IPS-15b (cell line): ENCODE data around the gene CAPN10.

Experiments used
- H3K27me3 ChIP-seq: one replicate; pipeline ENCODE4 v1.6.1; 2013; ENCODE audit warnings: low read length; ENCODE audit not compliant: control insufficient read depth, insufficient read depth
- H3K36me3 ChIP-seq: one replicate; pipeline ENCODE4 v1.6.1; 2013; ENCODE audit warnings: low read length; ENCODE audit not compliant: control insufficient read depth, insufficient read depth
- H3K4me1 ChIP-seq: one replicate; pipeline ENCODE4 v1.6.1; 2013; ENCODE audit warnings: mild to moderate bottlenecking, low read length; ENCODE audit not compliant: control insufficient read depth, insufficient read depth
- H3K4me3 ChIP-seq: one replicate; pipeline ENCODE4 v1.5.1; 2013; ENCODE audit warnings: low read depth, low read length
- H3K9ac ChIP-seq: one replicate; pipeline ENCODE4 v1.6.1; 2013; ENCODE audit warnings: low read depth, mild to moderate bottlenecking, low read length
- H3K9me3 ChIP-seq: one replicate; pipeline ENCODE4 v1.6.1; 2013; ENCODE audit warnings: mild to moderate bottlenecking, low read length; ENCODE audit not compliant: control insufficient read depth, insufficient read depth

The CAPN10 gene

DNA sequence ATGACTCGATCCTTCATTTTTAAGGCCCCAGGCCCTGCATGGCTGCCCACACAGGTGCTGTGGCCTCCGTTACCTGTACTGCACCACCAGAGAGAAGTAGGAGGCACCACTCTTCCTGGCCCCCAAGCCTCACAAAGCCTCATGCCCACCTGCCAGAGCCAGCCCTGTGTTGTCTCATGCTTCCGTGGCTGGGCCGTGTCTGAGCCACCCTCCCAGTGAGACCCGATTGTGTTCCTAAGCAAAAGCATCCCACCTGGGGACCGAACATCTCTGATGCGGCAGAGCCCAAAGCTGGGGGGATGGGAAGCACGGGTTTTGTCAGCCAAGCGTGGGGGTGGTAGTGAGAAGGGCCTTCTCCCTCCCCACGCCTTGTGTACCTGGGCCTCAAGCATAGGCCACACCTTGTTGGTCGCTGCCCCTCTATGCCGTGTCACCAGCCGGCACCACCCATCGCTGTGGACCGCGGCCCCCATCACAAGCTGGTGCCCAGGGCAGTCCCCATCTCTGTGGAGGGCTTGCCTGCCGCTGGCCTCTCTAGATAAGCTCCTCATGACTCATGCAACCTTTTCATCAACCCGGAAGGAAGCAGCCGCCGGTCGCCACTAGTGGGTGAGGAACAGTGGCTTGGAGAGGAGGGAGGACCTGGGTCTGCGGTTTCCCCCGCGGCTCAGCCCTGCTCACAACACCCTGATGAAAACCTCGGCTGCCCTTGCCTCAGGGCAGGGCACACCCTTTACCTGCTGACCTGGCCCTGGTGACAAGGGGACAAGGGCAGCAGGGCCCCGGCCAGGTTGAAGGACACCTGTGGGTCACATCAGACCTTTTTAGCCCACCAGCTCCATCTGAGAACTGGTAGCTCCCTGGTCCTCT is 21.0 kb upstream of the CAPN10 start:
- peaks cover 9% of the 10 kb centered on the region for H3K4me1 ChIP-seq
- no peaks in the 10 kb centered on the region for H3K36me3 ChIP-seq
- no peaks in the 10 kb centered on the region for H3K9me3 ChIP-seq
- H3K9ac ChIP-seq = no peak overlapping the region
- H3K27me3 ChIP-seq = peaks cover 28% of the 10 kb centered on the region
- peak overlapping the region; percentile 26 for H3K4me3 ChIP-seq

DNA sequence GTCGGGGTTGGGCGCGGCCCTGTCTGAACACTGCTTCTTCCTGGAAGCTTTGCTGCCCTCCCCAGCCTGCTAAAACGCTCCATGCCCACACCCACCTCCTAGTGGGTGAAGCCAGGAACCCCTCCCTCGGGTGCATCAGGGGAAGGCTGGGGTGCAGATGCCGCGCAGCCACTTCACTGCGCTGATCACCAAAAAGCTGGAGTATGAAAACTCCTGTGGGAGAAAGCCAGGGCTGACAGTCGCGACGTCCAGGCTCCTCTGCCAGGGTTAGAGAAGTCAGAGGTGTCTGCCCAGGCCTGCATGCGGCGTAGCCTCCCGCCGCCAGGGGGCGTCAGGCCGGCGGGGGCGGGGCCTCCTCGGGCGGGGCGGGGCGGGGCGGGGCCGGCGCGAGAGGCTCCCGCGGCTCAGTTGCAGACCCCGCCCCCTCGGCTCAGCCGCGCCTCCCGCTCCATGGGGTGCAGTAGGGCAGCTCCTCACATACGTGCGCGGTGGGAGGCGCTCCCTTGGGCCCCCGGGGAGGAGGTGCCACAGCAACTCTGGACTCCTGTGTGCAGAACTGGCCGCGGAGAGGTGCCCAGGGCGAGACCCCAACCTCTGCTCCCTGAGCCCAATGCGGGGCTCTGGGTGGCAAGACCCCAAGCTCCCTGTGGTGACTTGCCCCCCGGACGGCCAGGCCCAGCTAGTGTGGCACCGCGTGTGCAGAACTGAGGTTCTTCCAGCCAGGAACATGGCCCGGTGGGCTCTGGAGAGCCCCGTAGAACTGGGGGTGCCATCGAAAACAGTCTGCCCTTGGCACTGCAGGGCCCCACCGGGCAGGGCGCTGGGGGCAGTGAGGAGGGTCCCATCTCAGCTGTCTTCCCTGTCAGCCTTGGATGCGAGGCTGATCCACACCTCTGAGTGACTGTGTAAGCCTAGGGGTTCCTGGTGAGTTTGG is 20.1 kb upstream of the CAPN10 start:
- H3K36me3 ChIP-seq = no peaks in the 10 kb centered on the region
- H3K4me1 ChIP-seq = peaks cover 9% of the 10 kb centered on the region
- peaks cover 28% of the 10 kb centered on the region for H3K27me3 ChIP-seq
- H3K4me3 ChIP-seq = peak overlapping the region; percentile 37
- H3K9me3 ChIP-seq = no peaks in the 10 kb centered on the region
- H3K9ac ChIP-seq = no peak overlapping the region

DNA sequence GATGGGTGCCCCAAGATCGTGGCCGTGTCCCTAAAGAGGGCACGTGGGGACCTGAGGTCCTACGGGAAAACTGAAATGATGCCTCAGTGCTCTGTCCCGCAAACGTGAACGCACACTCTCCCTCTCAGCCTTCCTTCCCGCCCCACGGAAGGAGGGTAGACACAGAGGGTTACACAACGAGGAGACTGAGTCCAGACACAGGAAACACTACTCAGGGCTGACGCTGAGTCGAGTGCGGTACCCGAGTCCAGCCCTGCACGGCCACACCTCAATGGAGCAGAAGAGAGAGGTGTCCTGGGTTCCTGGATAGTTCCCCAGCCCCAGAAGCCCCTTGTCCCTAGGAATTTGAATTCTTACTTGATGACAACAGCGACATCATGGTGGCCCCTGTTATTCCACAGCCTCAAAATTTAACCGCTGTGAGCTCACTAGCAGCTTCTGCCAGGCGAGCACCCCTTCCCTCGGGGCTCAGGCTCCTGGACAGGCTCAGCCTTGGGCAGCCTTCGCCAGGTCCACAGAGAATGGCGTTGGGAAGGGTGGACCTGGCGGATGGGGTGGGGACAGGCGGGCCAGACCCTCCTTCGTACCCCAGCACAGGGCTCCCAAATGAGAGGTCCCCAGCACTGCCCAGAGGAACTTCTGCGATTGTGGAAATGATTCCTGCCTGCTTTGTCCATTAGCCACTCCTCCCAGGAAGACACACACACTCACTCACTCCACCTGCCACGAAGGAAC is 19.2 kb upstream of the CAPN10 start:
- Histone ChIP-seq H3K4me1 (peaks cover 9% of the 10 kb centered on the region), H3K9me3 (no peaks in the 10 kb centered on the region), H3K9ac (no peak overlapping the region), H3K36me3 (no peaks in the 10 kb centered on the region), H3K4me3 (peak overlapping the region; percentile 52), H3K27me3 (peaks cover 28% of the 10 kb centered on the region)

DNA sequence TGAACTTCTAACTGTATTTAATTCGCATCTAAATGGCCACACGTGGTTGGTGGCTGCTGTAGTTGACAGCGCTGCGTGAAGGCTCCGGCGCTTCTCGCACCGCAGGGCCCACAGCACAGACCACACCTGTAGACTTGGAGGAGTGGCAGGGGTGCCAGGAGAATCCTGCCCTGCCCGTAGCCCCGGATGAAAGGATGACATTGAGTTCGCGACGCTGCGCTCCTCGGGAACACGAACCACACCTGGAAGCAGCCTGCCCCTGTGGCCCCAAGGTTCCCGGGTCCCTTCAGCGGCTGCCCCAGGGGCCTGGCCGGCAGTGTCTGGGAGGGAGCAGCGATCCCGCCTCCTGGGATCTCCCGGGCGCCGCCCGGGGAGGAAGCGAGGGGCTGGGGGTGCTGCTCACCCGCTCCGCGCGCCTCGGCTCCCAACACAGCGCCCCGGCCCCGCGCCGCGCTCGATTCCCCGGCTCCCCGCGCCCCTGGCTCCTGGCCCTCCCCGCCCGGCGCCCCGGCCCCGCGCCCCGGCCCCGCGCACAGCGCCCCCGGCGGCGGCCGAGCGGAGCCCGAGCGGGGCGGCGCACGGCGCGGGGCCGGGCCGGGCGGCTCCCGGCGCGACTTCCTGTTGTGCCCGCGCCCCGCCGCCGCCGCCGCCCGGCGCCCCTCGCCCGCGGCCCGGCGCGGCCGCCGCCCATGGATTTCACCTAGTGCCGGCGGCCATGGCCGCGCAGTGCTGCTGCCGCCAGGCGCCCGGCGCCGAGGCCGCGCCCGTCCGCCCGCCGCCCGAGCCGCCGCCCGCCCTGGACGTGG is 18.5 kb upstream of the CAPN10 start, which contains the start of gene RNPEPL1:
RNPEPL1 (plus strand) TSS at position 613 of the 806 bp plus-strand sequence; CDS start at position 716, 103 bp downstream.
- H3K9ac ChIP-seq = peak within 1 kb of the TSS; percentile 47
- peaks cover 28% of the 10 kb centered on the region for H3K27me3 ChIP-seq
- peaks cover 9% of the 10 kb centered on the region for H3K4me1 ChIP-seq

DNA sequence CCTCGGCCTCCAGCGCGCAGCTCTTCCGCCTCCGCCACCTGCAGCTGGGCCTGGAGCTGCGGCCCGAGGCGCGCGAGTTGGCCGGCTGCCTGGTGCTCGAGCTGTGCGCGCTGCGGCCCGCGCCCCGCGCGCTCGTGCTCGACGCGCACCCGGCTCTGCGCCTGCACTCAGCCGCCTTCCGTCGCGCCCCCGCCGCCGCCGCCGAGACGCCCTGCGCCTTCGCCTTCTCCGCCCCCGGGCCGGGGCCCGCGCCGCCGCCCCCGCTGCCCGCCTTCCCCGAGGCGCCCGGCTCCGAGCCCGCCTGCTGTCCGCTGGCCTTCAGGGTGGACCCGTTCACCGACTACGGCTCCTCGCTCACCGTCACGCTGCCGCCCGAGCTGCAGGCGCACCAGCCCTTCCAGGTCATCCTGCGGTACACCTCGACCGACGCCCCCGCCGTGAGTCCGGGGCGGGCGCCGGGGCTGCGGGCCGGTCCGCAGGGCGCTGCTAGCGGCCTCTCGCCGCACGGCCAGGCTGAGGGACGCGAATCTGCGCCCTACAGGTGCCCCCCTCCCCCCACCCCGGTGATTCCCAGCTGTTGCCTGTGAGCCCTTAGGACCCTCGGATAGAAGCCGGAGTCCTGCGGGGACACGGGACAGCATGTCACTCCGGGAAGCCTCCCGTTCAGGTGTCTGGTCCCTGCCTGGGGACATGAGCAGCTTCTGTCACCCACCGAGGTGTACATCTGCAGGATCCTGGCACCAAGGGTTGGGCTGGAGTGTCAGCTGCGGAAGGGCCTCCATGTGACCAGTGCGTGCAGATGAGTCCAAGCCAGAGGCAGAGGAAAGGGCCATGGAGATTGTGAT is 17.6 kb upstream of the CAPN10 start:
- peak overlapping the region; percentile 46 for H3K4me3 ChIP-seq
- H3K9me3 ChIP-seq = no peaks in the 10 kb centered on the region
- H3K36me3 ChIP-seq = no peaks in the 10 kb centered on the region
- peaks cover 28% of the 10 kb centered on the region for H3K27me3 ChIP-seq
- peaks cover 9% of the 10 kb centered on the region for H3K4me1 ChIP-seq
- peak overlapping the region; percentile 47 for H3K9ac ChIP-seq

More for the DNA sequence above, 18.5 kb upstream of the CAPN10 start, which contains the start of gene RNPEPL1:
- Histone ChIP-seq H3K36me3 (no peaks in the 10 kb centered on the region), H3K9me3 (no peaks in the 10 kb centered on the region), H3K4me3 (peak within 1 kb of the TSS; percentile 52)

DNA sequence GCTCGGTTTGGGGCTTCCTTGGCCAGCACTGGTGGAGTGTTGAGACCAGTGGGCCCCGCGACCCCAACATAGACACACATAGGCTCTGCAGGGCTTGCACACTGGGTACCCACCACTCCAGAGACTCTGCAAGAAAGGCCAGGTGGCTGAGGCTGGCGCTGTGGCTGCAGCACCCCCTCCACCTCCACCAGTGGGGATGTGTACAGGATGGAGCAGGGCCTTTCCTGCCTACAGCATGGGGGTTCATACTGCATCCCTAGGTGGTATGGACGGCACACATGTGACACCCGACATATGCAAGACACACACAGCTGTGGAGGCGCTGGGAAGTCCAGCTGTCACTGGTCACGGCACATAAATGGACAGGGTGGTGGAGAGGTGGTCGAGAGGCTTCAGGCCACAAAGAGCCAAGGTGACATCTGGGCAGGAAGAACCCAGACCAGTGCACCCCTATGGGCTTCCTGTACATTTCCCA is 17.0 kb upstream of the CAPN10 start:
- H3K9ac ChIP-seq = no peak overlapping the region

DNA sequence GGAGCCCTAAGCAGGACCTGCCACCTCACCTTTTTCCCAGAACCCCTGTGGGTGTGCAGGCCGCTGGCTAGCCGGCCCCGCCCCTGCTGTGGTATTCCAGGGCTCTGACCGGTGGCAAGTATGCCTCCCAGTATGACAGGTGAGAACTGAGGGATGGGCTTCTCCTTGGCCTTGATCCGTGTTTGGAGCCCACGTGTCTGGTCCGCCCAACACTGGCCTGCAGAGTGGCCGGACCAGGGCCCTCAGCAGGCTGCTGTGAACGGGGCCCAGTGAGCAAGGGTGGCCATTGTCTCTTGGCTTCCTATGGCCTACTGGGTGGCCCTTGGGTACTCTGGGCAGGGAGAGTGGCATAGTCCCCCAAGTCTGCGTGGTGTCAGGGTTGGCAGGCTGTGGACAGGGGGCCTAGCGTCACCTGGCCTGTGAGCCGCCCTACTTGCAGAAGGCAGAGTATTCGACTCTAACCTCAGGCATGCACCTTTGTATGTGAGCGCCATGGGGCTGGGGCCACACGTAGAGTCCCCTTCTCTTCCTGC is 16.5 kb upstream of the CAPN10 start:
- H3K4me1 ChIP-seq = peaks cover 9% of the 10 kb centered on the region
- no peak overlapping the region for H3K4me3 ChIP-seq
- peaks cover 28% of the 10 kb centered on the region for H3K27me3 ChIP-seq
- H3K36me3 ChIP-seq = no peaks in the 10 kb centered on the region
- no peaks in the 10 kb centered on the region for H3K9me3 ChIP-seq
- H3K9ac ChIP-seq = no peak overlapping the region

More for the DNA sequence above, 17.0 kb upstream of the CAPN10 start:
- Histone ChIP-seq H3K27me3 (peaks cover 28% of the 10 kb centered on the region), H3K4me3 (peak overlapping the region; percentile 46), H3K4me1 (peaks cover 9% of the 10 kb centered on the region), H3K9me3 (no peaks in the 10 kb centered on the region), H3K36me3 (no peaks in the 10 kb centered on the region)

DNA sequence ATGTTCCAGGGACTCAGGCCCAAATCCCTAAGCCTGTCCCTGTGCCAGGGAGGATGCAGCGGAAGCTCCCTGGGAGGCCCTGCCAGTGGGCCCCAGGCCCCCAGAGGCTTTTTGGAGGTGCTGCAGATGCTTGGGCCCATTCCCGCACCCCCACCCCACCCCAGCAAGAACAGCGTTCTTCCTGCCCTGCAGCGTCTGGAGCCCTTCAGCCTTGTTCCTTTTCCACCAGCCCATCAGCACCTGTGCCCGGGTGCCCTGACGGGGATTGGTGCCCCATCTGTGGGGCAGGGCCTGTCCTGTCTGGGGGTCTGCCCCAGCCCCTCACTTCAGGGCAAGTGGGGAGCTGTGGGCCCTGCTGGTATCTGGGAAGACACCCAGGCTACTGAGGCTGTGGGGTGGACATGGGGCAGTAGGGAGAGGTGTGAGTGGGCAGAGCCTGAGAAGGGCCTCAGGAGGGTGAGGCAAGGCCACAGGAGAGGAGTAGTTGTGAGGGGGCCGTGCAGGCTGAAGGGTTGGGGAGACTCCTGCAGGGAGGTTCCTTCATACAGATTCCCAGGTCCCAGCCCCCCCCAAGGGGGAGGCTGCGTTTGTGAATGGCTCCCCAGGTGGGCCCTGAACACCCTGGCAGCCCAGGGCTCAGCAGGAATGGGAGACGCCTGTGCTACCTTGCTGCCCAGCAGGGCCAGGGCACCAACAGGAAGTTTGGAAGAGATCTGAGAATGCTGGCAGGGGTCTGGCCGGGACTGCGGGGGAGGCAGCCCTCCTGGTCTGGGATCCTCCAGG is 15.8 kb upstream of the CAPN10 start:
- H3K9me3 ChIP-seq = no peaks in the 10 kb centered on the region
- peaks cover 9% of the 10 kb centered on the region for H3K4me1 ChIP-seq
- H3K9ac ChIP-seq = no peak overlapping the region
- no peak overlapping the region for H3K4me3 ChIP-seq
- H3K27me3 ChIP-seq = peaks cover 28% of the 10 kb centered on the region
- no peaks in the 10 kb centered on the region for H3K36me3 ChIP-seq

DNA sequence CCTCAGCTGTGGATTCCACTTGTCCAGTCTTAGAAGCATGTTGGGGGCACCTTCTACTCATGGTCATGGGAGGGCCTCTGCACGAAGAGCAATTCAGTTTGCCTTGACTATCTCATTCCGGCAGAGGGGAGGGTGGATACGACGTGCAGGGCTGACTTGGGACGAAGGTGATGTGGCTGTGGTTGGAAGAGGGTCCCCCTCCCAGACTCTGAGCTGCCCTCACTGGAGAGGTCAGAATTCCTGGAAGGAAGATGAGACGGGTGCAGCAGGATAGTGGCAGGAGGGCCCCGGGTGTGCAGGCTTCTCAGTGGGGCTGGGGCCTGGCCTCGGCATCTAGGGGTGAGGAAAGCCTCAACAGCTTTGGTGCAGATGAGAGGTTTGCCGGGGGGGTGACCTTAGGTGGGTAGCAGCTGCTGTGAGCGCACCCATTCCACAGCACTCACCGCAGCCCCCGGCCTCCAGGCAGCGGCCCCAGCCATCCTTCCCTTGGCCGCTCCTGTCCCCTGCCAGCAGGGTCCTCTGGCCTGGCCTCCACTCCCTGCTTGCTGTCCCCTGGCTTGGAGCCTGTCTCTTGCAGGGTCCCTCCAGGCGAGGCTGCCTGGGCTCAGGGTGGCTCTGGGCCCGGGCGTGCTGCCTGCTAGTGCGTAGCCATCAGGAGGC is 15.1 kb upstream of the CAPN10 start:
- Histone ChIP-seq H3K9me3 (no peaks in the 10 kb centered on the region), H3K4me1 (peaks cover 6% of the 10 kb centered on the region), H3K4me3 (no peak overlapping the region), H3K9ac (no peak overlapping the region), H3K36me3 (no peaks in the 10 kb centered on the region), H3K27me3 (peaks cover 28% of the 10 kb centered on the region)
